ENCODE data around the gene SPTBN5. TPM values are rescaled to one million over a fixed set of nuclear protein-coding genes. Genes with fewer than 3 reads are reported as not detected.

SPTBN5 gene
- total and polyA plus RNA-seq, 2 experiments from 2014 or later: 0.70 to 2.1 TPM

DNA sequence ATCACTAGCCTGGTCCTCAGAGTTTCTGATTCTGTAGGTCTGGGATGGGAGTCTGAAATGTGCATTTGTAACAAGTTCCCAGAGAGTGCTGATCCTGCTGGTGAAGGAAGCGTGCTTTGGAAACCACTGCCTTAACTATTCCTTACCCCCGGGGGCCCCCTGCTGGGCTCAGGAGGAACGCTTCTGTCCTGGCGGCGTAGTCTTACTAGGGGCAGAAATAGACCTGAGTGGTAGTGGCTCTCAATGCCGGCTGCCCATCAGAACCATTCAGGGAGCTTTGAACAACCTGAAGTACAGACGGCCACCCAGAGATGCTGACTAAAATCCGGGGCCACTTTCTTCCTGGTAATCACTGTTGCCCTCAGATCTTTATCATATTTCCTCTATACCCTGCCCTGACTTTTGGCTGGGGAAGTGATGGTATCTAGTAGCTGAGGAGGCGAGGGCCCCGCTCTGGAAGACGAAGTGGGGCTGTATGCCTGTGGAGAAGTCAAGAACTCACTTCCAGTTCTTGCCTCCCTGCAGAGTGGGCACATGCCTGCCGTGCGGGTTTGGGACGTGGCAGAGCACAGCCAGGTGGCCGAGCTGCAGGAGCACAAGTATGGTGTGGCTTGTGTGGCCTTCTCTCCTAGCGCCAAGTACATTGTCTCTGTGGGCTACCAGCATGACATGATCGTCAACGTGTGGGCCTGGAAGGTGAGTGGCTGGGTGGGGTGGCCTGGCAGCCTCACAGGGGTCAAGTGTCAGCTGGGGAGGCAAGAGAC is 82.2 kb downstream of the SPTBN5 start:
- Histone ChIP-seq H3K4me3 (no peak overlapping the region), H3K4me1 (ENCODE audit: low read depth) (peaks cover 8% of the 10 kb centered on the region), H3K27me3 (no peaks in the 10 kb centered on the region), H3K27ac (peak overlapping the region; percentile 51), H3K9me3 (ENCODE audit: low read depth) (no peaks in the 10 kb centered on the region), H3K36me3 (peaks cover 18% of the 10 kb centered on the region)
- peak; percentile 91 for DNase-seq (ENCODE audit: low read depth in 1 of 2, low spot score in 1 of 2)
- TF ChIP-seq, protein P1, sequence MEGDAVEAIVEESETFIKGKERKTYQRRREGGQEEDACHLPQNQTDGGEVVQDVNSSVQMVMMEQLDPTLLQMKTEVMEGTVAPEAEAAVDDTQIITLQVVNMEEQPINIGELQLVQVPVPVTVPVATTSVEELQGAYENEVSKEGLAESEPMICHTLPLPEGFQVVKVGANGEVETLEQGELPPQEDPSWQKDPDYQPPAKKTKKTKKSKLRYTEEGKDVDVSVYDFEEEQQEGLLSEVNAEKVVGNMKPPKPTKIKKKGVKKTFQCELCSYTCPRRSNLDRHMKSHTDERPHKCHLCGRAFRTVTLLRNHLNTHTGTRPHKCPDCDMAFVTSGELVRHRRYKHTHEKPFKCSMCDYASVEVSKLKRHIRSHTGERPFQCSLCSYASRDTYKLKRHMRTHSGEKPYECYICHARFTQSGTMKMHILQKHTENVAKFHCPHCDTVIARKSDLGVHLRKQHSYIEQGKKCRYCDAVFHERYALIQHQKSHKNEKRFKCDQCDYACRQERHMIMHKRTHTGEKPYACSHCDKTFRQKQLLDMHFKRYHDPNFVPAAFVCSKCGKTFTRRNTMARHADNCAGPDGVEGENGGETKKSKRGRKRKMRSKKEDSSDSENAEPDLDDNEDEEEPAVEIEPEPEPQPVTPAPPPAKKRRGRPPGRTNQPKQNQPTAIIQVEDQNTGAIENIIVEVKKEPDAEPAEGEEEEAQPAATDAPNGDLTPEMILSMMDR (IDR thresholded peaks at IDR 0.05; ENCODE audit: low read depth, low read length): peak; percentile 91

DNA sequence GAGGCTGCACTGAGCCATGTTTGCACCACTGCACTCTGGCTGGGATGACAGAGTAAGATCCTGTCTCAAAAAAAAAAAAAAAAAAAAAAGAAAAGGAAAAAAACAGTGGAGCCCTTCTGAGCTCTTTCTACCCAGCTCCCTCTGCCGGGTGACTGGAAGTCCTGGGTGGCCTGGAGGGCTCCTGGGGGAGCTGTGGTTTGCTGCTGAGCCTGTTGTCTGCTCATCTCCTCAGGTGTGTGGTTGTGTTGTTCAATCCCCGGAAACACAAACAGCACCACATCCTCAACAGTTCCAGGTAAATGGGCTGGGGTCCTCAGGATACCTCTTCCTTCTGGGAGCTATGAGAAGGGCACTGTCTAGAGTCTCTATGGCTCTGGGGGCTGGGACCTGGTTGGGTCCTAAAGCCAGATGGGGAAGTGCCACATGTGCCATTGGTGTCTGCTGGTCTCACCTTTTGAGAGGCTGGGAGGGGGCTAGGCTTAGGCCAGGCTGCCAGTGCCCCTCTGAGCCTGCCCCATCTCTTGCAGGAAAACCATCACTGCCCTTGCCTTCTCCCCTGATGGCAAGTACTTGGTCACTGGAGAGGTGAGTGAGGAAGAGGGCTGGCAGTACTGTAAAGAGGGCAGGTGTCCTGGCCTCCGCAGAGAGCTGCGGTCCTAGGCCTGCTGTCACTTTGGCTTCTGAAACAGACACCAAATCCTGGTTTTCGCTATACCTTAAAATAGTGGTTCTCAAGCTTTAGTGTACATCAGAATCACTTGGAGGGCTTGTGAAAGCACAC is 83.0 kb downstream of the SPTBN5 start:
- TF ChIP-seq, protein P1 (IDR thresholded peaks at IDR 0.05; ENCODE audit: low read depth, low read length): no peak
- no peak for DNase-seq (ENCODE audit: low read depth in 1 of 2, low spot score in 1 of 2)
- H3K4me1 ChIP-seq (ENCODE audit: low read depth): peaks cover 15% of the 10 kb centered on the region
- peaks cover 13% of the 10 kb centered on the region for H3K36me3 ChIP-seq
- H3K27me3 ChIP-seq: no peaks in the 10 kb centered on the region
- H3K9me3 ChIP-seq (ENCODE audit: low read depth): no peaks in the 10 kb centered on the region
- H3K4me3 ChIP-seq: no peak overlapping the region
- H3K27ac ChIP-seq: peak overlapping the region; percentile 51

DNA sequence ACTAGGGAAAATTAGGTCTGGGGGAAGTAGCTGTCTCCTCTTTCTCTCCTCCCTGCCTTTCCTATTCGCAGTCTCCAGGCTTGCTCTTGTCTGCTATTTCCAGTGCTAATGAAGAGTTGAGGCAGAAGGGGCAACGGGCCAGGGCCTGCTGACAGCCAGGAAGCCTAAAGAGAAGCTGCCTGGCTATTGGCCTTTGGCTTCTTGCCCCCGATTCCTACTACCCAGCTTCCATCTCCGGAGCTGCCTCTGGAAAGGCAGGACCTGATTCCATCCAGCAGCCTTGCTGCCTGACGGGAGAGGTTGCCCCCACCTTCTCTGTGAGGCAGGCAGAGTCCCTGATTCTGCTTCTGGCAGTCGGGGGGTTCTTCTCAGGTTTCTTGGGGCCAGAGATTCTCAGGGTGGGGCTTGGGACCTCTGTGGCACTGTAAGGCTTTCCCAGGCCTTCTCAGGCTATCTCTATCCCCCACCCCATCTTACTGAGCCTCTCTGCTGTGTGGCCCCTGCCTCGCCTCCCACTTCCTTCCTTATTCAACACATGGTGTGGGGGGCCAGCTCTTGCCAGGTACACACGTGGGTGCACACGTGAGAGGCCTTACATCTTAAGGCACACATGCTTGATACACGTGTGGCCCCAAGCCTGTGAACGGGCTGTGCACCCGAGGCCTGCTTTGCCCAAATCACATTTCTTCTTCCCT is 84.2 kb downstream of the SPTBN5 start:
- no peak overlapping the region for H3K27ac ChIP-seq
- DNase-seq (ENCODE audit: low read depth in 1 of 2, low spot score in 1 of 2): no peak
- TF ChIP-seq, protein P1 (IDR thresholded peaks at IDR 0.05; ENCODE audit: low read depth, low read length): no peak

DNA sequence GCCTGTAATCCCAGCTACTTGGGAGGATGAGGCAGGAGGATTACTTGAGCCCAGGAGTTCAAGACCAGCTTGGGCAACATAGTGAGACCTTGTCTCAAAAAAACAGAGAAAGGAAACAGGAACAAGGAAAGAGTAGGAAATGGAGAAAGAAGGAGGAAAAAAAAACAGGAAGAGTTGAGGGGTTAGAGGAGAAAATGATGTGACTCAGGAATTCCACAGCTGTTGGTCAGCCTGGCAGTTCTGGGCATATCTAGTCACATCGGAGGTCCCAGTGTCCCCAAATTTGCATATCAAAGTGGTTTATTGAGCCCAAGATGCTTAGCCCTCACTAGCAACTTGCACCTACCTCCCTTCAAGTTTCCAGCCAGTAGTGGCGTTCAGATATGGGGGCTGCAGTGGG is 84.7 kb downstream of the SPTBN5 start:
- no peak for DNase-seq (ENCODE audit: low read depth in 1 of 2, low spot score in 1 of 2)
- H3K4me1 ChIP-seq (ENCODE audit: low read depth): peaks cover 27% of the 10 kb centered on the region
- H3K4me3 ChIP-seq: no peak overlapping the region
- H3K9me3 ChIP-seq (ENCODE audit: low read depth): no peaks in the 10 kb centered on the region
- TF ChIP-seq, protein P1 (IDR thresholded peaks at IDR 0.05; ENCODE audit: low read depth, low read length): no peak
- no peak overlapping the region for H3K27ac ChIP-seq
- peaks cover 3% of the 10 kb centered on the region for H3K36me3 ChIP-seq
- H3K27me3 ChIP-seq: no peaks in the 10 kb centered on the region

More for the DNA sequence above, 84.2 kb downstream of the SPTBN5 start:
- no peaks in the 10 kb centered on the region for H3K27me3 ChIP-seq
- H3K9me3 ChIP-seq (ENCODE audit: low read depth): no peaks in the 10 kb centered on the region
- no peak overlapping the region for H3K4me3 ChIP-seq
- peaks cover 3% of the 10 kb centered on the region for H3K36me3 ChIP-seq
- peaks cover 23% of the 10 kb centered on the region for H3K4me1 ChIP-seq (ENCODE audit: low read depth)
